Measurements from ENCODE around the gene WASF2. TPM values are rescaled to one million over a fixed set of nuclear protein-coding genes. Genes with fewer than 3 reads are reported as not detected.

Gene WASF2
- total and polyA plus RNA-seq, 2 of the 8 experiments (the other 6 are each of a cell fraction or from before 2014, with no cell fraction given): 32.1 to 86.6 TPM

DNA sequence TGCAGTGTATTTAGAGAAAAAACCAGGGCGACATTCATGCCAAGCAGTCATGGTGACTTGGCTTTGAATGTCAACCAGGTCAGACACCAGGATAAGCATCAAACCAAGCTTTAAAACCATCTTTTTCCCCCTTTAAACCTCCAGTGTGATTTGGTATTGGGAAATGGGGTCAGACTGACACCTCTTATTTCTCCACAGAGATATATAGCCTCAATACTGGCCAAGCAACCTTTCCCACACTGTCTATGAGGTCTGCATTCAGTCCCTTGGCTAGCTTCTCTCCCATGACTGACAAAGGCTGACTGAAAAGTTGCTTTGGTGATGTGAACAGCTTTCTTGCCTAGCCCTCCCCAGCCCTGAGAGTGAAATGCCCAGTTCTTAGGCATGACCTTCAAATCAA, 75.9 kb downstream of the WASF2 start:
- Histone ChIP-seq H4K20me1 (replicated peaks in 1 of 2; ENCODE audit: control insufficient read depth in 1 of 2, insufficient read depth in 2 of 2, low read length in 2 of 2) (peaks cover 0 to 2% of the 10 kb centered on the region in 2 experiments), H3K14ac (ENCODE audit: insufficient read length) (no peak overlapping the region), H3K4ac (replicated peaks; ENCODE audit: insufficient read length, low read depth, low read length) (no peak overlapping the region), H4K8ac (ENCODE audit: extremely low read depth, insufficient read depth, low read length) (no peak overlapping the region), H2BK120ac (replicated peaks; ENCODE audit: low read depth, low read length) (no peak overlapping the region), H3K79me1 (ENCODE audit: low read depth, low read length) (no peaks in the 10 kb centered on the region; the same call in 1 of the 2 replicates), H2BK15ac (ENCODE audit: low read length) (no peak overlapping the region), H3K4me3 (ENCODE audit: extremely low read depth in 1 of 4, insufficient read depth in 2 of 4, low read depth in 3 of 4, low read length in 4 of 4) (no peak overlapping the region), H2BK20ac (ENCODE audit: low read length) (no peak overlapping the region), H3K9ac (replicated peaks in 1 of 4; ENCODE audit: extremely low read depth in 1 of 4, low read depth in 3 of 4, low read length in 3 of 4) (no peak overlapping the region), H3K4me1 (replicated peaks in 1 of 4; ENCODE audit: control insufficient read depth in 3 of 4, insufficient read depth in 4 of 4, low read length in 3 of 4) (peaks cover 5 to 8% (median 6%) of the 10 kb centered on the region in 4 experiments; a peak in 5 of 7 replicates), H3K27me3 (replicated peaks in 1 of 4; ENCODE audit: control insufficient read depth in 3 of 4, extremely low read depth in 1 of 4, insufficient read depth in 3 of 4, low read length in 3 of 4) (no peaks in the 10 kb centered on the region), H3K36me3 (ENCODE audit: control insufficient read depth in 2 of 4, insufficient read depth in 4 of 4, low read length in 3 of 4) (peaks cover 29 to 66% (median 54%) of the 10 kb centered on the region in 4 experiments), H3K18ac (ENCODE audit: extremely low read depth, low read length) (no peak overlapping the region), H3K4me2 (ENCODE audit: insufficient read depth in 1 of 2, low read depth in 2 of 2, low read length in 2 of 2) (no peak overlapping the region), H2BK5ac (ENCODE audit: low read depth, low read length) (no peak overlapping the region), H4K5ac (ENCODE audit: insufficient read length, low read depth, low read length) (no peak overlapping the region), H4K91ac (replicated peaks; ENCODE audit: insufficient read length, low read length) (no peak overlapping the region), H2BK12ac (ENCODE audit: low read depth, low read length) (no peak overlapping the region), H2AFZ (ENCODE audit: low read length) (no peak overlapping the region), H3K9me3 (ENCODE audit: insufficient read depth in 2 of 2, low read depth in 1 of 2, low read length in 1 of 2) (no peaks in the 10 kb centered on the region), H2AK5ac (ENCODE audit: low read depth, low read length) (no peak overlapping the region), H3K23me2 (ENCODE audit: low read depth, low read length) (no peaks in the 10 kb centered on the region), H3K27ac (ENCODE audit: low read depth, low read length) (no peak overlapping the region), H3K56ac (replicated peaks; ENCODE audit: insufficient read length, low read depth, low read length) (no peak overlapping the region), H3K23ac (ENCODE audit: insufficient read length) (no peak overlapping the region), H3K79me2 (ENCODE audit: control insufficient read depth in 1 of 2, insufficient read depth in 2 of 2, low read length in 2 of 2) (no peaks in the 10 kb centered on the region; a peak in 1 of 4 replicates)
- CTCF ChIA-PET (ENCODE audit: partially characterized antibody): interaction anchor here (0.9 to 37.8 kb wide), 20 partner anchors 7 to 249 kb away, joined by 3 to 863 read pairs (median 4); partner anchors contain the start of gene AHDC1
- DNase-seq (ENCODE audit: low read depth in 1 of 2, low spot score in 2 of 2) (no peak), FAIRE-seq (no peak)
- TF ChIP-seq SP1 (IDR thresholded peaks at IDR 0.05; ENCODE audit: low read depth, low read length) (no peak), EP300 (IDR thresholded peaks at IDR 0.05; ENCODE audit: borderline replicate concordance in 1 of 2, low read depth in 2 of 2, low read length in 2 of 2) (no peak), SP2 (IDR thresholded peaks at IDR 0.05; ENCODE audit: low read length) (no peak), RNF2 (IDR thresholded peaks at IDR 0.05; ENCODE audit: borderline replicate concordance, low read depth, low read length, missing control alignments, poor library complexity, severe bottlenecking) (no peak)
- WGBS, 2 experiments (ENCODE audit: extremely low coverage in 1 of 2, insufficient coverage in 1 of 2, insufficient read length in 1 of 2, insufficient replicate concordance in 2 of 2, low coverage in 1 of 2, low lambda C conversion rate in 2 of 2, missing lambda C conversion rate in 1 of 2): 80% methylated on average over 1 of the region's 1 CpG; no CpG with 5 or more reads in 1 of the 2 experiments
- POLR2A ChIA-PET (ENCODE audit: partially characterized antibody): interaction anchor here (0.6 to 1.4 kb wide), 4 partner anchors 8 to 72 kb away, joined by 3 to 4 read pairs (median 3); no protein-coding TSS in a partner anchor

Data from H1 (cell line).